Activated CD4-positive, CD25-positive, alpha-beta regulatory T cell (primary cell): ENCODE data around the gene CLEC1A.

Experiments
- DNase-seq, 4 experiments: peaks; one replicate each; lab custom pipeline; 2025; lab: John Stamatoyannopoulos, UW

Gene CLEC1A, protein sequence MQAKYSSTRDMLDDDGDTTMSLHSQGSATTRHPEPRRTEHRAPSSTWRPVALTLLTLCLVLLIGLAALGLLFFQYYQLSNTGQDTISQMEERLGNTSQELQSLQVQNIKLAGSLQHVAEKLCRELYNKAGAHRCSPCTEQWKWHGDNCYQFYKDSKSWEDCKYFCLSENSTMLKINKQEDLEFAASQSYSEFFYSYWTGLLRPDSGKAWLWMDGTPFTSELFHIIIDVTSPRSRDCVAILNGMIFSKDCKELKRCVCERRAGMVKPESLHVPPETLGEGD

DNA sequence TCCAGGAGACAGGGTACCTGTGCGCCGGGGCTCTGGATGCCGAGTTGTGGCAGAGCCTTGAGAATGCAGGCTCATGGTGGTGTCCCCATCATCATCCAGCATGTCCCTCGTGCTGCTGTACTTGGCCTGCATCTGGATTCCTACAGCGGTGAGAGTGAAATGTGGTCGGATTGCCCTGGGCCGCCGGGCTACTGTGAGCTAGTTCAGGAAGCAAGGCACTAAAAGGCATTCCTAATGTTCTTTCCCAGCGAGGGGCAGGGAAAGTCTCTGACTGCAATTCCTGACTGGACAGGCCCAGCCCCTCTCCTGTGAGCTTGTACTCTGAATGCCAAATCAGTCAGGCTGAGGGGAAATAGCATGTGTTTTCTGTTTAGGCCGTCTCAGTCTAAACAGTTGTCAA is at the start of gene CLEC1A:
CLEC1A (minus strand) TSS at position 195 of the 400 bp plus-strand sequence; CDS start at position 132, 63 bp downstream.
- DNase-seq = no peak

DNA sequence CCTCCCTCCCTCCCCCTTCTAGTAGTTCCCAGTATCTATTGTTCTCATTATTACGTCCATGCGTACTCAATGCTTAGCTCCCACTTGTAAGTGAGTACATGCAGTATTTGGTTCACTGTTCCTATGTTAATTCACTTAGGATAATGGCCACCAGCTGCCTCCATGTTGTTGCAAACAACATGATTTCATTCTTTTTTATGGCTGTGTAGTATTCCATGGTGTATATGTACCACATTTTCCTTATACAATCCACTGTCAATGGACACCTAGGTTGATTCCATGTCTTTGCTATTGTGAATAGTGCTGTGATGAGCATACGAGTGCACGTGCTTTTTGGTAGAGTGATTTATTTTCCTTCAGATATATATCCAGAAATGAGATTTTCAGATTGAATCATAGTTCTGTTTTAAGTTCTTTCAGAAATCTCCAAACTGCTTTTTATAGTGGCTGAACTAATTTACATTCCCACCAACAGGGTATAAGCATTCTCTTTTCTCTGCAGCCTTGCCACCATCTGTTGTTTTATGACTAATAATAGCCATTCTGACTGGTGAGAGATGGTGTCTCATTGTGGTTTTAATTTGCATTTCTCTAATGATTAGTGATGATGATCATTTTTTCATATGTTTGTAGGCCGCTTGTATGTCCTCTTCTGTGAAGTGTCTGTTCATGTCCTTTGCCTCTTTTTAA is 49.1 kb upstream of the CLEC1A start:
- DNase-seq = no peak

DNA sequence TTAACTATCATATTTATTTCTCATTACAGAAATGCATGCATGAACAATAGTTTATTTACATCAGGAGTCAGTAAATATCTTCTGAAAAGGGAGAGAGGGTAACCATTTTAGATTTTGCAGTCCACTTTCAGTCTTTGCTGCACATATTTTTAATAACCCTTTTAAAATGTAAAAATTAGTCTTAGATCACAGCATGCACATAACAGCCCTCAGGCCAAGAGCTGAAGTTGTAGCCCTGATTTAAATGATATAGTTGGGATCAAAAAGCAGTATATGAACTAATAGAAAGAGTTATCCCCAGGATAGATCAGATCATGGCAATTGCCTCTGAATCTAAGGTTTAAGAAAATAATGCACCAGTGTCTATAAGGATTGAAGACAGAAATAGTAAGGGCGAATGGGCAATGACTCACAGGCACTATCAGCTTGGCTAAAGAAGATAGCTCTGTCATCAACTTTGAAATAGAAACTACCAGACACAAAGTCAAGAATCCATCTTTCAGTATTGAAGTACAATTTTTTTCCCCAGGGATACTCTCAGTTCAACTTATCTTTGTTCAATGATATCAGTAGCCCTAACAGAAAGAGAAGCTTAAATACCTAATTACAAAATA is 44.3 kb upstream of the CLEC1A start:
- no peak for DNase-seq

DNA sequence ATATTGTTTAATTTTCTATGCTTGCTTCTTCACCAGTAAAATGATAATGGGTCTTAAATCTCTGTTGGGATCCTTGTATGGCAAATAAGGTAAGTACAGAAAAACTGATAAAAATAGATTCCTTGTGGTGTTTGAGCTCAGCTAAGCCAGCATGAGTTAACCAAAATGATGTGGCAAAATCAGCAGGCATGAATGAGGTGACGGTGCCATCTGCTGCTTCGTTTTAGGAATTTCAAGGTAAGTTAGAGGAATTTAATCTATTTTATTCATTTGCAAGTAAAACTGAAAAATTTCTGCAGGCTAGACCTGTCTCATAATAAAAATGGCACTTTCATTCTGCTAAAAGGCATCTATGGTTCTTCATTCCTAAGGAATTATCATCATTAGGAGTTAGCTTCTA is 41.2 kb upstream of the CLEC1A start:
- peak in 1 of 4 experiments; percentile 3 for DNase-seq

DNA sequence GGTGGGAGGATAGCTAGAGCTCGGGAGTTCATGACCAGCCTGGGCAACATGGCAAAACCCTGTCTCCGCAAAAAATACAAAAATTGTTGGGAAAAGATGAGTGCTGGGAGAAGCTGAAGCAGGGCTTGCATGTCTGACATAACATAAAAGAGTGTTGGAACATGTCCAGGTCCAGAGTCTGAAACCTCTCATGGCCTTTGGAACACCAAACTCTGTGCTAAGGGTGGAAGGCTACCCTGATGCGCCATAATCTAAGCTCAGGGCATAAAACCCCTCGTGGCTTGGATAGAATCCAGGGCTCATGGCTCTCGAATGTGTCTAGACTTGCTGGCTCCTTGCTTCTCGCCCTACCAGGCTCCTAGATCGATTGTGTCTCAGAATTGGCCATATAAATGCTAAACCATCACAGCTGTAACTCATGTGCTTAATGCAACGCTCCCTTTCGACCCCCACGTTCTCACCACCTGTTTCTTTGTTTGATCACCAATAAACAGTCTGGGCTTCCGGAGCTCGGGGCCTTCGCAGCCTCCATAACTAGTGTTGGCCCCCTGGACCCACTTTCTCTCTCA is 37.9 kb upstream of the CLEC1A start:
- DNase-seq = no peak

DNA sequence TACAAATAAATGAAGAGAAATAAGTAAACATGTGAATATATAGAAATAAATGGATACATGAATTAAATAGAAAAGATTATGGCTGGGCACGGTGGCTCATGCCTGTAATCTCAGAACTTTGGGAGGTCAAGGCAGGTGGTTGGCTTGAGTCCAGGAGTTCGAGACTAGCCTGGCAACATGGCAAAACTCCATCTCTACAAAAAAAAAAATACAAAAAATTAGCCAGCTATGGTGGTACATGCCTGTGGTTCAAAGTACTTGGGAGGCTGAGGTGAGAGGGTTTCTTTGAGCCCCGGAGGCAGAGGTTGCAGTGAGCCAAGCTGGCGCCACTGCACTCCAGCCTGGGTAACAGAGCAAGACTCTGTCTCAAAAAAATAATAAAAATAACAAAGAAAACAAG is 36.3 kb upstream of the CLEC1A start:
- no peak for DNase-seq

DNA sequence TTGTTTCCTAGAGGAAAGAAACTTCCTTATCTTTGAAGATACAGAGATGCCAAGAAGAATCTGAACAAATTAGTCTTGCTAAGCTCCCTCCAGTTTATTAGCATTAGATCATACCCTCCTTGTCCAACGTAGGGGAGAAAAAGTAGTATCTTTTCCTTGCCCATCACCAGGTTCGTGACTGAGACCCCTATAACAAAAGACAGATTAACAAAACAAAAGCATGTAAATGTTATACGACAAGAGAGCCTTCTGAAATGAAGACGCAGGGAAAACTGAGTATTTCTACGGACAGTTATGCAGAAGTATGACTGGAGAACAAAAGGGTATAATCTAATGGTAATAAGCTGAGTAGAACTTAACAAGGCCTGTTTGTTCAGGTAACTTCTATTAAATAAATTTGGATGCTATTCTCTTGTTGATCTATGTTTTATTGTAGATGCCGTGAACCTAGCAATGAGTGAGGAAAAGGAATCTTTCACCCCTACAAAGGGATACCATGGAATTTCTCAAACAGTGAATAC is 34.1 kb upstream of the CLEC1A start:
- DNase-seq = no peak

DNA sequence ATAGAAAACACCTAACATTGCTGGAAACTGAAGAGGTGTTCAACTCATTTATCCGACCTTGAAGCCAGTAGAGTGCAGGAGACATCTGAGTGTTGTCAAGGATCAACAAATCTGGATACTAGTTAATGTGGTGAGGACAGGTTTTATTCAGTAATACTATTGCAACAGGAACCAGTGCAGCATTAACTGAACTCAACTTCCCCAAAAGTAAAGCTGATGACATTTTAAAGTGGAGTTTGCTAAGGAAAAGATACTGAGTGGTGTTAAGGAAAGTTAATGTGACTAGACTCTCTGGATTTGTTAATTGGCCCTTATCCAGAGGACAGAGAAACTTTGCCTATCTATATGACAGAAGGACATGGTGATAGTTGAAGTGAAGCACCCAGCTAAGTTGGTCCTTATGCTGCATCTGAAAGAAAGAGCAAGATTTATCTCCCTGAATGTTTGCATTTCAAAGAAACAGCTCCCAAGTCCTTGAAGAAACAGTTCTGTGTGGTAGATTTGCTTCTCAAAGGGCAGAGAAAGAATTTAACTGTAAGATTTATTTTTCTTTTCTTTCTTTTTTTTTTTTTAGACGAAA is 32.4 kb upstream of the CLEC1A start:
- no peak for DNase-seq

DNA sequence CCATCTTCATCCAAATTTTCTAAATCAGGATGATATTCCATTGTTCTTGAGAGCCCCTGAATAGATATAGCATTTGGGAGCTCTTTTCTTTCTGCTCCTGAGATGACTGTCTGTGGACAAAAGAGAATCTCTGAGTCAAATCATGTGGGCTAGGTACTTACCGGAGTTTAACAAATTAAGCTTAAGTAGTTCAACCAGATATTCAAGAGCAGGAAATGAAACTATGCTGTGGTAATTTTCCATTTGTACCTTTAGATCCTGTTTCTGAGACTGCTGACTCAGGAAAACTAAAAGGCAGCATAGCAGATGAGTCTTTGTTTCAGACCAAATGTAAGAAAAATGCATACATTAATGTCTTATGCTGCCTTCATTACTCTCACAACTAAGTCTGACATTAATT is 31.3 kb upstream of the CLEC1A start, which contains the start of gene CLEC7A:
CLEC7A (minus strand) TSS at position 158 of the 400 bp plus-strand sequence; CDS start at position 41, 117 bp downstream.
- DNase-seq = no peak

DNA sequence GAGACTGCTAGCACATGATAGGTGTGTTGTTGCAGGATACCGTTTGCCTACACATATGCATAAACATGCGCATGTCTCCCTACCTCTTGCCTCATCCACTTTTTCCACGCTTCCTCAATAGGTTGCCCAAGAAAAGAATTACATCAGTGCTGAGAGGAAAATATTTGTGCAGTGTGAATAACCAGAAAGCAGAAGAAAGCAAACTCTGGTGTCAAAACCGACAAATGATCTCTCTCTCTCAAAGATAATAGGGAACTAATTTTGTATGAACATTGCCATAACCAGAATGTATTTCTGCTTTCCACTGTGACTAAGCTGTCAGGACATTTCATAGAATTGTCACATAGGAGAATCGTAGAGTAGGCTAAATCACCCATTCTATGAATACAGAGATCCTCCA is 29.9 kb upstream of the CLEC1A start:
- DNase-seq = no peak

DNA sequence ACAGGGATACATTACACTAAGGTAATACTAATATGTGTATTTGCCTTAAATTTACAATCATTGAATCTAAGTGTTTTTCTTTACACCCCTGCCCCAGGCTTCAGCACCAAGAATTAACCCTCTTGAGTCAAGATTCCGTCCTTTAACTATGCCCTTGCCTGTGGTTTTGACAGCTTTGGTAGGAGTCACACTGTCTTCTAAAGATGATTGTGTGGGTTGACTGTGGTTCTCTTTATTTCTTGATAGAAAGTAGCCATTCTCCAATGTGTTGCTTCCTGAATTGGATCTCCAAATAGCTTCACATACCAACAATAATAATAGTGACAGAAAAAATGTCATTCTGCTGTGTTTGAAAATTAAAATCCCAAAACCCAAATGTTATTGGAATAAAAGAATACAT is 27.6 kb upstream of the CLEC1A start:
- no peak for DNase-seq

DNA sequence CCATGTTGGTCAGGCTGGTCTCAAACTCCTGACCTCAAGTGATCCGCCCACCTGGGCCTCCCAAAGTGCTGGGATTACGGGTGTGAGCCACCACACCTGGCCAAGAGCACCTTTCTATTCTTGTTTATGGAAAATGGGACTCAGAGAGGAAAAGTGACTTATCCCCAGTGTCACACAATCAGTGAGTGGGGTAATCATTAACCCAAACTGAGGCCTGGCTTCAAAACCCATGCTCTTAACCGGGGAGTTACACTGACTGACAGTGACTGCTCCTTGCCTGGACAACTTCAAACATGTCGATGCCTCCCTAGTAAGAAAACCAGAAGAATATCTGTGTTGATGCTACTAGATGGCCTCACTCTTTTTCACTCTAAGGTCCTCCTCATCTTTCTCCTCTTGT is 23.9 kb upstream of the CLEC1A start:
- no peak for DNase-seq

DNA sequence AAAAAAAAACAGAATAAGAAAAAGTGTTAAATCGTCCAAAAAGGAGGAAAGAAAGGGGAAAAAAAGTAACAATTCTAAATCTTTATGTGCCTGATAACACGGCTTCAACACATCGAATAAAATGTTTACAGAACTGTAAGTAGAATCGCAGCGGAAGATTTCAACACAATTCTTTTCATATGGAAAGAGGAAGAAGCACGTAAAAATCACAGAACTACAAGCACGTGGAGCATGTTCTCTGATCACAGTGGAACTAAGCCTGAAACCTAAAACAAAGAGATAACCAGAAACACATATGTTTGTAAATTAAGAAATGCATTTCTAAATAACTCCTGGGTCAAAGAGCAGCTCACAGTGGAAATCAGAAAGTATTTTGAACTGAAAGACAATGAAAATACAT is 22.5 kb upstream of the CLEC1A start:
- DNase-seq = no peak

DNA sequence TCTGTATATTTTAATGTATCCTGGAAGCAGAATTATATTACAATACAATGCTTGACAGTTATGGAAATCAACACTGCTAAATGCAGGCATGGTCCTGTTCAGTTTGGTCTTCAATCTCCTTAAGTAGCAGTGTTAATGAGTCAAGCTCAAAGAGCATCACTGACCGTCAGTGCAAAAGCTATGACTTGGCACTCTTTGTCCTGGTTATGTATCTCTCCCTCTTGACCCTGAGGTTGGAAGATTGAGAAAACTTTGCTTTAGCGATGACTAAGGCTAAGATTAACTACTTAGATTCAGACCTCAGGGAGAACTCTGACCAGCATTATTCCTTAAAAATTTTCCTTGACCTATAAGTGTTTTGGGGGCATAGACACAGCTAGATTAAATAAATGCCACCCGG is 20.3 kb upstream of the CLEC1A start:
- DNase-seq = no peak

DNA sequence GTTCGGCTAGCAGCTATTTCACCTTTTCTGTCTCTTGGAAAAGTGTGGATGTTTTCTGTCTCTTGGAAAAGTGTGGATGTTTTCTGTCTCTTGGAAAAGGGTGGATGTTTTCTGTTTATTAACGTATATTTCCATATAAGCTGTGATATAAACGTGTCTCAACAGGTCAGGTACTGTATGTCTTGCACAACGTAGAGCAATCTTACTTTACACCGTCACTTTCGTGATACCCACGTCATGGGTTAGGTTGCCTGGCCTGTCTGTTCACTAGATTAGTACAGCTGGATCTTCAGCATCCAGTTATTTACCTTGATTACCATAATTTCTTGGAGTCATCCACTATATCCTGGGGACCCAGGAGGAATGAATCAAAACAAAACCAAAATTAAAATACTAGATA is 17.1 kb upstream of the CLEC1A start:
- no peak for DNase-seq

DNA sequence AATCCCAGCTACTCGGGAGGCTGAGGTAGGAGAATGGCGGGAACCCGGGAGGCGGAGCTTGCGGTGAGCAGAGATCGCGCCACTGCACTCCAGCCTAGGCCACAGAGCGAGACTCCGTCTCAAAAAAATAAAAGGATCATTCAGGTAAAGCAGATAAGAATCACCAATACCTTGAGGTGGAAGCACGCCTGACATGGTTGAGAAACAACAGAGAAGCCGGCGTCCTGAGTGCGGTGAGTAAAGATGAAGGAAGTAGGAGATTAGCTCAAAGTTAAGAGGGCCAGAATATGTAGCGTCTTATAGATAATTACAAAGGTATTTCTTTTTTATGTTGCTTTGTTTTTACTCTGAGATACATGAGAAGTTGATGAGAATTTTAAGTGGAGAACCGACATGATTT is 16.5 kb upstream of the CLEC1A start:
- no peak for DNase-seq

DNA sequence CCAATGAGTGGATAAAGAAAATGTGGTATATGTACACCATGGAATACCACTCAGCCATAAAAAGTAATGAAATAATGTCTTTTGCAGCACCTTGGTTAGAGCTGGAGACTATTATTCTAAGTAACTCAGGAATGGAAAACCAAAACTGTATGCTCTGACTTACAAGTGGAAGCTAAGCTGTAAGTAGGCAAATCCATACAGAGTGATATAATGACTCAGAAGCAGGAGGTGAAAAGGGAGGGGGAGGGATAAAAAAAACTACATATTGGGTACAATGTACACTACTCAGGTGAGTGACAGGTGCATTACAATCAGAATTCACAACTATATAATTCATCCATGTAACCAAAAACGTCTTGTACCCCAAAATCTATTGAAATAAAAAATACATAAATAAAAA is 15.1 kb upstream of the CLEC1A start:
- no peak for DNase-seq

DNA sequence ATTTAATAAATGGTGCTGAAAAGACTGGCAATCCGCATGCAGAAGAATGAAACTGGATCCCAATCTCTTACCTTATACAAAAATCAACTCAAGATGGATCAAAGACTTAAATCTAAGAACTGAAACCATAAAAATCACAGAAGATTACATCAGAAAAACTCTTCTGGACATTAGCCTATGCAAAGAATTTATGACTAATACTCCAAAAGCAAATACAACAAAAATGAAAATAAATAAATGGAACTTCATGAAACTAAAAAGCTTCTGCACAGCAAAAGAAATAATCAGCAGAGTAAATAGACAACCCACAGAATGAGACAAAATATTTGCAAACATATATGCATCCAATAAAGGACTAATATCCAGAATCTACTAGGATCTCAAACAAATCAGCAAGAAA is 14.3 kb upstream of the CLEC1A start:
- no peak for DNase-seq

DNA sequence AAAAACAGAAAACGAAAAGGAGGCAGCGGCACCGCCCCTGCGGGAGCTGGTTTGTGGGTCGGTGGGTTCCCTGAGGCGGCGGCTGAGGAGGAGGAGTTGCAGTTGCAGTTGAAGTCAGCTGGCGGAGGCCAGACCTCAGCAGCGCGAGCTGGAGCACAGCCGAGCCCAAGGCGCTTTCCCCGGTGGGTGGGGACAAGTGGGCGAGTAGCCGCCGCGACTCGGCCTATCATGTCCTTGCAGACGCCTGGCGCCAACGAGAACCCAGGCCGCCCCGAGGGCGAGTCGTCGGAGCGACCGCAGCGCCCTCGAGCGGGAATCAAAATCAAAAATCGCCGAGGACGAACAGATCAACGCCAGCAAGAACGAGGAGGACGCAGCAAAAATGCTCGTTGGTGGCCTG is 12.7 kb upstream of the CLEC1A start:
- DNase-seq = no peak

DNA sequence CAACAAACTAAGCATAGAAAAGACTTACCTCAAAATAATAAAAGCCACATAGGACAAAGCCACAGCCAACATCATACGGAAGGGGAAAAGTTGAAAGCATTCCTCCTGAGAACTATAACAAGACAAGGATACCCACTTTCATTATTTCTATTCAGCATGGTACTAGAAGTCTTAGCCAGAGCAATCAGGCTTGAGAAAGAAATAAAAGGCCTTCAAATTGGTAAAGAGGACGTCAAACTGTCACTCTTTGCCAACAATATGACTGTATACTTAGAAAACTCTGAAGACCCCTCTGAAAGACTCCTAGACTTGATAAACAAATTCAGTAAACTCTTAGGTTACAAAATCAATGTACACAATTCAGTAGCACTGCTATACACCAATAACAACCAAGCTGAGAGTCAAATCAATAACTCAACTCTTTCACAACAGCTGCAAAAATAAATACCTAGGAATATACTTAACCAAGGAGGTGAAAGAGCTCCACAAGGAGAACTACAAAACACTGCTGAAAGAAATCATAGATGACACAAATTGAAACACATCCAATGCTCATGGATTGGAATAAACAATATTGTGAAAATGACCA is 11.6 kb upstream of the CLEC1A start:
- no peak for DNase-seq

DNA sequence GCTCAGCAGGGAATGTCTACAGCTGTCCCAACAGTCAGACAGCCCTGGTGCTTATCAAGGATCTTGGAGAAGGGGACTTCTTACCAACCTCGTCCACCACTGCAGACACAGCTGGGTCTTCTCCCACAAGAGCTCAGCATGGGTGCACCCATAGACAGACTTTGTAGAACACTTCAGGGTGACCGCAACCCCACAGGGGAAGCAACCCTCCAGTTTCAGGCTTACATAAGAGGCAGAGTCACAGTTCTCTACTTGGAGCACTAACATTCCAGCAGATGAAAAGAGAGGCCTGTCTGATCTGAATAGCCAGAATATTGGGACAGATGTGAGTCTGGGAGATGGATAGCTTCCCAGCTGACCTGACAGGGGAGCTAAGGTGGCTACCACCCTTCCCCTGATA is 3.5 kb upstream of the CLEC1A start:
- no peak for DNase-seq

DNA sequence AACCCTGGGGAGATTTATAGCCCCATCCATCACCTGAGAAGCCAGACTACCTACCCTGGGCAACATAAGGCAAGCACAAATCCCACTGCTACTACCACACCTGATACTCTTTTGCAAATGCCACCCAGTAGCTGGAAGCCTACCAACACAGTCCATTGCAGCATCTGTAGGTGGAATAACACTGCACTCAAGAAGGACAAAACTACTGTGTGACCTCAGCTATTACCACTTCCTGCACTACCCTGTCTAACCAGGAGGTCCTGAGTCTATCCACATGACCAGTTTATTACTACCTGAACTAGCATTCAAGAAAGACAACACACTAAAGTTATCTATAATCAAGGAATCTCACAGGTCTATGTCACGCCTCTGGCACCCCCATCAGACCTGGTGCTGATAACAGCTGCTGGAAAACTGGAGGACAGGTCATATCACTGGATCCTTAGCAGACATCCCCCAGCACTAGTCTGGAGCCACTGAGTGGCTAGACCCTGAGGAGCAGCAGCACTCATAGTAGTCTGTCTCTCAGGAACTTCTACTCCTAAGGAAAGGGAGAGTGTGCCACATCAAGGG is 2.9 kb upstream of the CLEC1A start:
- no peak for DNase-seq
